Esophagus (tissue), 2 donors: ENCODE data around the gene RNASE8. TPM values are rescaled to one million over a fixed set of nuclear protein-coding genes. Genes with fewer than 3 reads are reported as not detected.

ENCODE experiments used
- H3K27ac ChIP-seq, 2 donors: one replicate each; pipeline ENCODE4 v1.5.1; 2013; ENCODE audit warnings: low read depth in 2 of 2, mild to moderate bottlenecking in 2 of 2, inconsistent platforms in 1 of 2, low read length in 1 of 2, moderate library complexity in 1 of 2
- H3K27me3 ChIP-seq, 2 donors: one replicate each; pipeline ENCODE4 v1.6.1; 2013; ENCODE audit warnings: low read length in 2 of 2, control low read depth in 1 of 2, mild to moderate bottlenecking in 1 of 2; ENCODE audit not compliant: insufficient read depth in 2 of 2, control insufficient read depth in 1 of 2
- H3K36me3 ChIP-seq, 2 donors: one replicate each; pipeline ENCODE4 v1.6.1; 2013; ENCODE audit warnings: low read length in 1 of 2; ENCODE audit not compliant: control insufficient read depth in 2 of 2, insufficient read depth in 2 of 2
- H3K4me1 ChIP-seq, 2 donors: one replicate each; pipeline ENCODE4 v1.6.1; 2013; ENCODE audit warnings: low read length in 1 of 2; ENCODE audit not compliant: control insufficient read depth in 2 of 2, insufficient read depth in 2 of 2
- H3K4me3 ChIP-seq, 2 donors: one replicate each; pipeline ENCODE4 v1.5.1; 2013; ENCODE audit warnings: low read length in 2 of 2, mild to moderate bottlenecking in 2 of 2, low read depth in 1 of 2, moderate library complexity in 1 of 2
- H3K9me3 ChIP-seq, 2 donors: one replicate each; pipeline ENCODE4 v1.6.1; 2013; ENCODE audit warnings: mild to moderate bottlenecking in 2 of 2, low read depth in 1 of 2, low read length in 1 of 2, moderate library complexity in 1 of 2; ENCODE audit not compliant: control insufficient read depth in 2 of 2, insufficient read depth in 1 of 2
- WGBS, 2 donors: extraction: QIAGEN DNeasy Blood & Tissue Kit; methylation state at CpG; one replicate each; pipeline ENCODE4 v1.1.7; 2013; 5-methylcytosine and 5-hydroxymethylcytosine counted together
- polyA plus RNA-seq, 2 donors: library from polyadenylated mRNA; stranded (reverse); fragments of 200-250 nt; gene quantifications; one replicate each; pipeline ENCODE4 v1.2.3, GENCODE V29; 2013
- donor health status: healthy with polysubstance abuse.
- donor health status: Bipolar disorder and iron deficiency.

Gene RNASE8
- polyA plus RNA-seq, 2 donors, result not detected

DNA sequence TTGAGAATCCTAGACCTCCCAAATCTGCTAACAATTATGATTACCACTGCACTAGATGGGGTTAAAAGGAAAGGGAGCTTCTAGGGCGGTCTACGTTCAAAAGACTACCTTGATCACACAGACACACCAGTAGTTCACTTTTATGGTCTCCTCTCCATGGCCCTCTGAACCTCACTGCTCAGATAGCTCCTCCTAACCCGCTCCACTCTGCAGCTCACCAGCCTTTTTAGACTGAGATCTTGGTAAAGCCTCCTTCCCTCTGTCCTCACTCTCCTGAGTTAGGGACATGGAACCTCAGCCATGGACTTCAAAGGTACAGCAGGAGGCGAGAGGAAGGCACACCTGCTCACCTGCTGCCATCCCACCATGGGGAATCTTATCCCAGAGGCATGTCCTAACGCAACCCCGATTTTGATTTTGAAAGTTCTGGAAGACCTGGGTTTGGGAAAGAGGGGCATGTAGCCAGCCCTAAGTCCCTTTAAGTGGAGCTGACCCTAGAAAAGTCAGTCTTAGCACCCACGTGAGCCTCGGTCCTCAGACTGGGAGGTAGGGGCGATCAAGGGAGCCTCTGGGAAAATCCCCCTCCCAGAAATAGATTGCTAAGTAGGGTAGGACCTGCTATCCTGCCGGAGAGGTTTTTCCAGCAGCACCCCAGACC lies 39.5 kb downstream of the RNASE8 start:
- no peaks in the 10 kb centered on the region for H3K27me3 ChIP-seq
- H3K36me3 ChIP-seq, result peaks cover 0 to 8% of the 10 kb centered on the region in 2 donors
- H3K9me3 ChIP-seq, result no peaks in the 10 kb centered on the region
- 39 to 45% methylated on average over 10 of the region's 10 CpGs for WGBS, 2 donors
- peaks cover 3 to 14% of the 10 kb centered on the region in 2 donors for H3K4me1 ChIP-seq
- peak overlapping the region; percentile 93 to 96 for H3K27ac ChIP-seq
- peak overlapping the region; percentile 7 to 85 for H3K4me3 ChIP-seq

DNA sequence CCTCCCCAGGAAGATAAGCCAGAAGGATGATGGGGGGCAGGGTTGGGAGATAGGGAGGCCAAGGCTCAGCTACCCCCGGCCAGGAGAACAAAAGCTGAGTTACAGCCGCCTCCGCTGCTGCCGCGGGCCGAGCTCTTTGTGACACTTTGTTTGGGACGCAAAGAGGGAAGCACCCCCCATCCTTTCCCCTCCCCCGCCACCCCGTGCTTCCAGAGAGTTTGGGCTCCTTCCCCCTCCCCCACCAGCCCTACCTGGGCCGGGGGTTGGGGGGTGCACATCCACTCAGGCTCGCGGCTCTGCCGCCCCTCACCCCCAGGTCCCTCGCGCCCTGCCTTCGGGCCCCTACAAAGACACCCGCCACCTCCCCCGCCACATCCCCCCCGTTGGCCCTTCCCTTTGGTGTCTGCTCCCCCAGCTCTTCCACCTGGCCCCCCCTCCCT lies 40.0 kb downstream of the RNASE8 start:
- H3K9me3 ChIP-seq, result no peaks in the 10 kb centered on the region
- peak overlapping the region; percentile 7 to 85 for H3K4me3 ChIP-seq
- H3K36me3 ChIP-seq, result peaks cover 0 to 5% of the 10 kb centered on the region in 2 donors
- peaks cover 7 to 18% of the 10 kb centered on the region in 2 donors for H3K4me1 ChIP-seq
- WGBS, 2 donors, result 4 to 6% methylated on average over 12 to 19 of the region's 19 CpGs
- peak overlapping the region; percentile 93 to 96 for H3K27ac ChIP-seq
- no peaks in the 10 kb centered on the region for H3K27me3 ChIP-seq

DNA sequence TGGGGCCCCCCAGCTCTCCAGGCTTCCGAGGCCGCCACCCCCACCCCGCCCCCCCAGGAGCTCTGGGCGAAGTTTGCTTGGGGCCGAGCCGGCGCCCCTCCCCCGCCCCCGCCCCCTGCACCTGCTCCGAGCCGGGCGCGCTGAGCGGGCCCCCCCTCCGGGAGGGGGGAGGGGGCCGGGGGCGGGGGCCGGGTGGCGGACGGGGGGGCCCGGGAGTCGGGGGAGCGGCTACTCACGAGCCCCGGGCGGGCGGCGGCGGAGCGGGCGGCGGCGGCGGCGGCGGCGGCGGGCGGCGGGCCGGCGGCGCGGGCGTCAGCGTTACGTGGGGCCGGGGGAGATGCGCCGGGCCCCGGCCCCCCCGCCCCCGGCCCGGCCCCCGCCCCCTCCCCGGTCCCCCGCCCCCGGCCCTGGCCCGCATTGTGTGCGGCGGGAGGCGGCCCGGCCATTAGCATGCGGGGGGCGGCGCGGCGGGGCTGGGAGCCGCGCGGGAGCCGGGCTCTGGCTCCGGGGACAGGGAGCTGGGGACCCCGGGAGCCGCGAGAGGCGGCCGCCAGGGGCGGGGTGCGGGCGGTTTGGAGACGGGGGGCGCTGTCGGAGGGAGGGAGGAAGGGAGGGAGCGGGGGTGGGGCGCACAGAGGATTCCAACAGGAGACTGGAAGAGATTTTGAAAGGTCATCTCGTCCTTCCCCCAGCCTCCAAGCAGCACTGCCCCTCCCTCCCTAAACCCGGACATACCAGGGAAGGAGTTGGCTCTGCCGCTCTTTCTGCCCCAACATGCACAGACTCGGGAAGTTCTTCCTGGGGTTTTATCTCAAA lies 40.7 kb downstream of the RNASE8 start, which contains the start of gene ZNF219:
TSS of gene ZNF219 (minus strand) at position 580 of the 816 bp plus-strand sequence. CDS start 5,064 bp downstream, outside the sequence.
- Histone ChIP-seq H3K4me3 (peak within 1 kb of the TSS; percentile 44 to 85), H3K4me1 (peaks cover 7 to 18% of the 10 kb centered on the region in 2 donors), H3K9me3 (no peaks in the 10 kb centered on the region), H3K27me3 (no peaks in the 10 kb centered on the region), H3K36me3 (no peaks in the 10 kb centered on the region), H3K27ac (peak within 1 kb of the TSS; percentile 93 to 96)
- 1% methylated on average over 21 to 71 of the region's 90 CpGs for WGBS, 2 donors

DNA sequence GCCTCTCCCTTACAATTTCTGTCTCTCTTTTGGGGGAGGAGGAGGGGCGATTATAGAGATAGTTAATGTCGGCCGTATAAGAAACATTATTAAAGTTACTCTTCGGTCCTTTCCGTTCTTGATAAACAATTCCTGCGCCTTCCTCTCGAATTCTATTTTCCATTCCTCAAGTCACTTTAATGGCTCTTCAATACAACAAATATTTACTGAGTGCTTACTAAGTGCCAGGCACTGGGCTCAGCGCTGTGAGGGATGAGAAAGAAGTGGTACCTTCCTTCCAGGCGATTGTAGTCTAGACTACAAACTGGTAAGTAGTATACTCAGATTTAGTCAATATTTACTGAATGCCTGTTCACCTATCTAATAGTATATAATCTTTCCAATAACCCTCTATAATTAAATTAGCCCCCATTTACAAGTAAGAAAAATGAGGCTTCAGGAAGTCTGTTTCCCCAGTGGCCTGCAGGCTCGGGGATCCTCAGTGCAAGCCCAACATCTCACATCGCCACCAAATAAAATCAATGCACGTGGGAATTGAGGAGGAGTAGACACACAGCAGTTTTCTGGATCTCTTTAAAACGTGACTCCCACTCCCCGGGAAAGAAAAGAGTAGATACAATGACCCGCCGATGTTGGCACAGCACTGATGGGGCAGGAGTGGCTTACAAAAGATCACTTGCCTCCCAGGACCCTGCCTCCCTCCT lies 41.4 kb downstream of the RNASE8 start:
- Histone ChIP-seq H3K36me3 (no peaks in the 10 kb centered on the region), H3K27ac (peak overlapping the region; percentile 93 to 96), H3K4me3 (peak overlapping the region; percentile 44 to 85), H3K9me3 (no peaks in the 10 kb centered on the region), H3K4me1 (peaks cover 7 to 18% of the 10 kb centered on the region in 2 donors), H3K27me3 (no peaks in the 10 kb centered on the region)
- 11% methylated on average over 16 of the region's 16 CpGs for WGBS, 2 donors

DNA sequence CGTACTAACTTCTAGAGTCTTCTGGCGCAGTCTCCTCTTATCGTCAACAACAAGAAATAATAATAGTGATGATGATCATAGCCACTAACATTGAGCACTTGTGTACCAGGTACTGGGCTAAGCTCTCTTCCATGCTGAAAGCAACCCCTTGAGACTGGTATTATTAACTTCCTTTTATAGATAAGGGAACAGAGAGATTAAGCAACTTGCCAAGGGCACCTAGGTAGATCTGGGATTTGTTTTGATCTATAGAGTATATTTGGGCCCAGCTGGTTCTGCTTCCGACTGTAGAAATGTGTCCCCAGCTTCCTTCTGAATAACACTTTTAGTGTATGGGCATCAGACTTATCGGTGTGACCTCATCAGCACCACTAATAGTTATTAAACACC lies 42.0 kb downstream of the RNASE8 start:
- Histone ChIP-seq H3K9me3 (no peaks in the 10 kb centered on the region), H3K36me3 (no peaks in the 10 kb centered on the region), H3K27me3 (no peaks in the 10 kb centered on the region), H3K4me1 (peaks cover 7 to 18% of the 10 kb centered on the region in 2 donors), H3K4me3 (peak overlapping the region in 1 of 2 donors; percentile 85), H3K27ac (peak overlapping the region; percentile 93 to 96)
- 45 to 52% methylated on average over 5 of the region's 5 CpGs for WGBS, 2 donors

DNA sequence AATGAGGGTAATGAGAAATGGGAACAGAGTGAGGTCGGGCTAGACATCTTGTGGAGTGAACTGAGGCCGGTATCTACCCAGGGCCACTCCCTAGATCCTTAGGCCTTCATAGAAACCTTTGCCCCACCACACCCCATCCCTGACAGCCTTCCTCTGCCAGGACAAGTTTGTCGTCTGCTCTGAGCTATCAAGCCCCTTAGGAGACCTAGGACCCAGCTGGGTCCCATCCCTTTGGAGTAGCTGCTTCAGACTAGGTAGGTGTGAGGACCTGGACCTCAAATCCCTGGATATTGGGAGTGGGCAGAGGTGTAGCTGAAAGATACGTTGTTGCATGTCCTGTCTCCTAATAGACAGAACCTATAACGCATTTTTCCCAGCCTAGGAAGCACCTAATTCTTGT lies 43.3 kb downstream of the RNASE8 start, which contains the start of gene TMEM253:
TSS of gene TMEM253 (plus strand) at position 136 of the 400 bp plus-strand sequence. CDS start 278 bp downstream, outside the sequence.
- Histone ChIP-seq H3K27ac (peak within 1 kb of the TSS; percentile 60 to 93), H3K4me1 (peaks cover 7 to 21% of the 10 kb centered on the region in 2 donors), H3K27me3 (no peaks in the 10 kb centered on the region), H3K4me3 (no peak within 1 kb of the TSS), H3K9me3 (no peaks in the 10 kb centered on the region), H3K36me3 (no peaks in the 10 kb centered on the region)
- WGBS, 2 donors, result 52 to 71% methylated on average over 5 of the region's 5 CpGs

DNA sequence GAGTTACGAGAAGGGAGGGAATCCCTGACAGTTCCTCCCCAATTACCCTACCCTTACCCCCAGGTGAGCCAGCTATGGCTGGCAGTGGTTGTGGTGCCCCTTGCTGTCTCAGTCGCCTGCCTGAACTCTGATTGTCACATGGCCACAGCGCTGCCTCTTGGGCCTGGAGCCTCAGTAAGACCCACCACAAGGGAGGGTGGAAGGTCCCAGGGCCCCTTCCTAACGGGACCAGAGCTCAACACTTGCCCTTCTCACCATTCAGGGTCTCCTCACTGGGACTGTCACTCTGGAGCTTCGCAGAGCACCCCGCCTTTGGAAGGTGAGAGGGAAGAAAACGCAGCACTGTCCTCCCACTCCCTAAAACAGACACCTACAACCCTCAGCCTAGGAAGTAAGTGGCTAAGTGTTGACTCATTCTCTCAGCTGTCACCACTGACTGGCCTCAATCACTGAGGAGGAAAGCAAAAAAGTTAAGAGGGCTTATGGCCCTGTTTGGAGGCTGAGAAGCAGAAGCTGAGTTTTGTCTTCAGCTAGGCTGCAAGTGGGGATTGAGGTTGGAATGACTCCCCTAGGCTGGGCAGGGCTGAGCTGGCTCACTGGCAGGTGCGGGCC lies 44.3 kb downstream of the RNASE8 start:
- Histone ChIP-seq H3K4me3 (no peak overlapping the region), H3K36me3 (no peaks in the 10 kb centered on the region), H3K4me1 (peaks cover 9 to 21% of the 10 kb centered on the region in 2 donors), H3K27me3 (no peaks in the 10 kb centered on the region), H3K9me3 (no peaks in the 10 kb centered on the region), H3K27ac (peak overlapping the region in 1 of 2 donors; percentile 80)
- WGBS, 2 donors, result 80 to 86% methylated on average over 8 of the region's 8 CpGs

DNA sequence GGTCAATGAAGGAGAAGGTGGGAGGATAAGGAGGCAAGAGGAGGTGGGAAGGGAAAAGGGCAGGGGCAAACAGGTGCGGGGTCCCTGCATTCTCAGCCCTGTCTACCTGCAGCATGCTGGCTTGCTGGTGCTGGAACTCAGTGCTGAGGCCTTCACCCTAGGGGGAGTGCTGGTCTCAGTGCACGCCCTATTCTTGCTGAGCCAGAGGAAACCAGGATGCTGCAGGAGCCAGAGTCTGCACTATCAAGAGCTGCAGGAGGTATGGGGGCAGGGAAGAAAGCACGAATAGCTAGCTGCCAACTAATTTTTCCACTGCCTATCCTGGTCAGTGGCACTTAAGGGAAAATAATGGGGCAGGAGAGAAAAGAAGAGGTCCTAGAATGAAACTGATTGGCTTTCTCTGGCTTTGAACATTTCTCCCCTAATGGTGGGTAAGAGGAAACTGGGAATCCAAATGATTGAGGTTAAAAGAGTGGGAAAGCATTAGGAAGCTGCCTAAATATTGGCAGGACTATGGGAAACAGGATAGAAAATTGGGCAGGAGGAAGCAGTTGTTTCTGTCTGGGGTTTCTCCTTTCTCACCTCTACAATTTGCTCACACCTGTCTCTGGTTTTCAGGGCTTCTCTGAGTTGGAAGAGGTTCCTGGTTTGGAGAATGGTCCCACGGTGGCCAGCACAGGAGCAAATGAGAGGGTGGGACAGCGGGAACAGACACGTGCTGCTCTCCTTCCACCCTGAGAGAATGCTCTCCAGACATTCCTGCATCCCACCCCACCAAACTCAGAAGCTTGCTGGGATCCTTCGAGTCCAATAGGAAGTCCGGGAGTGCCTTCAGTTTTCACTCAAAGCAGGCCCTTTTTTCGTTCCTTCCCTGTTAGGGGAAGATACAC lies 45.1 kb downstream of the RNASE8 start:
- H3K4me3 ChIP-seq, result peak overlapping the region; percentile 73 to 84
- H3K4me1 ChIP-seq, result peaks cover 9 to 23% of the 10 kb centered on the region in 2 donors
- WGBS, 2 donors, result 18% methylated on average over 9 of the region's 9 CpGs

More for the DNA sequence above, 45.1 kb downstream of the RNASE8 start:
- Histone ChIP-seq H3K27ac (peak overlapping the region; percentile 99), H3K9me3 (no peaks in the 10 kb centered on the region), H3K27me3 (no peaks in the 10 kb centered on the region), H3K36me3 (no peaks in the 10 kb centered on the region)
